DOHH2 (cell line): Measurements from ENCODE around the gene ERCC3.

Experiments used
- CTCF ChIP-seq: fragments of 200-600 bp; sonication (generic); IDR thresholded peaks from one replicate; pipeline ENCODE4 v1.5.1; 2014; ENCODE audit warnings: antibody characterized with exemption, mild to moderate bottlenecking, low read depth, low read length; ENCODE audit not compliant: poor library complexity, severe bottlenecking
- EZH2phosphoT487 ChIP-seq: fragments of 200-600 bp; sonication (generic); IDR thresholded peaks from 2 replicates; pipeline ENCODE4 v1.6.1; 2017; ENCODE audit warnings: borderline replicate concordance, mild to moderate bottlenecking, antibody characterized with exemption, low read length, moderate library complexity, mixed read lengths

- TF ChIP-seq CTCF (no peak), EZH2phosphoT487 (no peak)
Observed at GRCh38 chr2:127226520-127227263, 67.3 kb downstream of the ERCC3 start.
